Smooth muscle cell (in vitro differentiated cells): Measurements from ENCODE around the gene PDCD5. TPM values are rescaled to one million over a fixed set of nuclear protein-coding genes. Genes with fewer than 3 reads are reported as not detected.

Source experiments
- DNase-seq: peaks from one replicate; lab custom pipeline; 2025; ENCODE audit not compliant: unreplicated experiment; lab: John Stamatoyannopoulos, UW
- H2AFZ ChIP-seq: fragments of 200-600 bp; sonication (generic); 2 replicates; pipeline ENCODE4 v1.6.0; 2016; ENCODE audit warnings: antibody characterized with exemption, low read depth, mild to moderate bottlenecking
- H3F3A ChIP-seq: fragments of 200-600 bp; sonication (generic); 2 replicates; pipeline ENCODE4 v1.6.0; 2017; ENCODE audit warnings: antibody characterized with exemption, low read depth
- H3K27ac ChIP-seq: fragments of 200-600 bp; sonication (generic); 2 replicates; pipeline ENCODE4 v1.5.1; 2016; ENCODE audit warnings: low read depth, mild to moderate bottlenecking
- H3K27me3 ChIP-seq: fragments of 200-600 bp; sonication (generic); 2 replicates; pipeline ENCODE4 v1.6.1; 2016; ENCODE audit warnings: low read depth, mild to moderate bottlenecking
- H3K36me3 ChIP-seq: fragments of 200-600 bp; sonication (generic); 2 replicates; pipeline ENCODE4 v1.5.1; 2016; ENCODE audit warnings: low read depth
- H3K4me1 ChIP-seq: fragments of 200-600 bp; sonication (generic); 2 replicates; pipeline ENCODE4 v1.5.1; 2016; ENCODE audit warnings: low read depth
- H3K4me2 ChIP-seq: fragments of 200-600 bp; sonication (generic); 2 replicates; pipeline ENCODE4 v1.6.0; 2016; ENCODE audit warnings: mild to moderate bottlenecking
- H3K4me3 ChIP-seq: fragments of 200-600 bp; sonication (generic); 2 replicates; pipeline ENCODE4 v1.5.1; 2016; ENCODE audit warnings: mild to moderate bottlenecking
- H3K79me2 ChIP-seq: fragments of 200-600 bp; sonication (generic); 2 replicates; pipeline ENCODE4 v1.6.0; 2016; ENCODE audit warnings: low read depth, mild to moderate bottlenecking
- H3K9ac ChIP-seq: fragments of 200-600 bp; sonication (generic); 2 replicates; pipeline ENCODE4 v1.6.0; 2016; ENCODE audit warnings: low read depth
- H3K9me3 ChIP-seq: fragments of 200-600 bp; sonication (generic); replicated peaks from 2 replicates; pipeline ENCODE4 v1.5.1; 2016; ENCODE audit warnings: low read depth
- H4K20me1 ChIP-seq: fragments of 200-600 bp; sonication (generic); 2 replicates; pipeline ENCODE4 v1.6.0; 2016; ENCODE audit warnings: low read depth
- WGBS: methylation state at CpG from one replicate; pipeline ENCODE4 v1.1.7; 2016; ENCODE audit warnings: low lambda C conversion rate; 5-methylcytosine and 5-hydroxymethylcytosine counted together
- polyA plus RNA-seq: library from polyadenylated mRNA; unstranded; fragments of >200 nt; fragmentation: Nextera tagmentation; extraction: Ambion mirVana; gene quantifications from 2 replicates; pipeline ENCODE4 v1.2.1, GENCODE V29; 2016
- total RNA-seq: library from RNA; depleted of rRNA; stranded (reverse); fragments of >200 nt; gene quantifications from 2 replicates; pipeline ENCODE4 v1.2.3, GENCODE V29; 2014
- TF ChIP-seq, protein P1 (sequence below): fragments of 200-600 bp; sonication (generic); IDR thresholded peaks from 2 replicates; pipeline ENCODE4 v1.5.1; 2017; ENCODE audit warnings: borderline replicate concordance, mild to moderate bottlenecking, antibody characterized with exemption; ENCODE audit not compliant: insufficient read depth, poor library complexity, severe bottlenecking

PDCD5 gene
- total and polyA plus RNA-seq, 2 experiments from 2014 or later = 131 to 220 TPM

GRCh38 chr19:32615569-32615968 is 34.6 kb downstream of the PDCD5 start:
- no peak overlapping the region for H3K27ac ChIP-seq
- no peak for DNase-seq
- no peak overlapping the region for H3K4me2 ChIP-seq
- WGBS = 90% methylated on average over 11 of the region's 11 CpGs
- TF ChIP-seq, protein P1, sequence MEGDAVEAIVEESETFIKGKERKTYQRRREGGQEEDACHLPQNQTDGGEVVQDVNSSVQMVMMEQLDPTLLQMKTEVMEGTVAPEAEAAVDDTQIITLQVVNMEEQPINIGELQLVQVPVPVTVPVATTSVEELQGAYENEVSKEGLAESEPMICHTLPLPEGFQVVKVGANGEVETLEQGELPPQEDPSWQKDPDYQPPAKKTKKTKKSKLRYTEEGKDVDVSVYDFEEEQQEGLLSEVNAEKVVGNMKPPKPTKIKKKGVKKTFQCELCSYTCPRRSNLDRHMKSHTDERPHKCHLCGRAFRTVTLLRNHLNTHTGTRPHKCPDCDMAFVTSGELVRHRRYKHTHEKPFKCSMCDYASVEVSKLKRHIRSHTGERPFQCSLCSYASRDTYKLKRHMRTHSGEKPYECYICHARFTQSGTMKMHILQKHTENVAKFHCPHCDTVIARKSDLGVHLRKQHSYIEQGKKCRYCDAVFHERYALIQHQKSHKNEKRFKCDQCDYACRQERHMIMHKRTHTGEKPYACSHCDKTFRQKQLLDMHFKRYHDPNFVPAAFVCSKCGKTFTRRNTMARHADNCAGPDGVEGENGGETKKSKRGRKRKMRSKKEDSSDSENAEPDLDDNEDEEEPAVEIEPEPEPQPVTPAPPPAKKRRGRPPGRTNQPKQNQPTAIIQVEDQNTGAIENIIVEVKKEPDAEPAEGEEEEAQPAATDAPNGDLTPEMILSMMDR = no peak
- H3K36me3 ChIP-seq = no peaks in the 10 kb centered on the region
- H2AFZ ChIP-seq = no peak overlapping the region
- no peaks in the 10 kb centered on the region for H3K27me3 ChIP-seq
- no peaks in the 10 kb centered on the region for H3K79me2 ChIP-seq
- no peak overlapping the region for H3K9ac ChIP-seq
- no peaks in the 10 kb centered on the region for H3K4me1 ChIP-seq
- no peaks in the 10 kb centered on the region for H3K9me3 ChIP-seq
- no peaks in the 10 kb centered on the region for H3F3A ChIP-seq
- no peaks in the 10 kb centered on the region for H4K20me1 ChIP-seq
- H3K4me3 ChIP-seq = no peak overlapping the region

GRCh38 chr19:32619051-32619685 is 38.2 kb downstream of the PDCD5 start:
- H2AFZ ChIP-seq = no peak overlapping the region
- no peak for DNase-seq
- H4K20me1 ChIP-seq = no peaks in the 10 kb centered on the region
- H3K27ac ChIP-seq = no peak overlapping the region
- H3K4me3 ChIP-seq = no peak overlapping the region
- H3K36me3 ChIP-seq = no peaks in the 10 kb centered on the region
- no peaks in the 10 kb centered on the region for H3K9me3 ChIP-seq
- H3K4me2 ChIP-seq = no peak overlapping the region
- no peaks in the 10 kb centered on the region for H3F3A ChIP-seq
- no peak overlapping the region for H3K9ac ChIP-seq
- no peaks in the 10 kb centered on the region for H3K79me2 ChIP-seq
- H3K4me1 ChIP-seq = no peaks in the 10 kb centered on the region
- TF ChIP-seq, protein P1 = no peak
- no peaks in the 10 kb centered on the region for H3K27me3 ChIP-seq
- 96% methylated on average over 22 of the region's 23 CpGs for WGBS

- Histone ChIP-seq H3K9ac (no peak overlapping the region), H3F3A (no peaks in the 10 kb centered on the region), H3K36me3 (no peaks in the 10 kb centered on the region), H3K4me2 (no peak overlapping the region), H3K27ac (no peak overlapping the region), H3K79me2 (no peaks in the 10 kb centered on the region), H2AFZ (no peak overlapping the region), H3K4me3 (no peak overlapping the region), H3K4me1 (no peaks in the 10 kb centered on the region), H3K9me3 (no peaks in the 10 kb centered on the region), H3K27me3 (no peaks in the 10 kb centered on the region), H4K20me1 (no peaks in the 10 kb centered on the region)
- no peak for DNase-seq
- WGBS = 89% methylated on average over 12 of the region's 12 CpGs
- TF ChIP-seq, protein P1 = no peak
Observed at GRCh38 chr19:32622002-32622401, 41.0 kb downstream of the PDCD5 start.

DNA sequence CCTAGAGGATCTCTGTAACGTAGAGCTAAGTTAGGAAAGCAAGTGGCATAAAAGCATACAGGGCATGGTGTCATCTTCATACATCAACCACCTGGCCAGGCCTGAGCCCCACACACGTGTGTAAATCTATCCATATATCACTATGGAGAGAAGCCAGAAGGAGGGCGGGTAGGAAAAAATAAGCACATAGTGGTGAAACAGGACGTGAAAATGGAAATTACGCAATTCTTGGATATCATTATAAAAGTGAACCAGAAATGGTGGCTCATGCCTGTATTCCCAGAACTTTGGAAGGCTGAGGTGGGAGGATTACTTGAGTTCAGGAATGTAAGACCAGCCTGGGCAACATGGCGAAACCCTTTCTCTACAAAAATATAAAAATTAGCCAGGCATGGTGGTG is 43.4 kb downstream of the PDCD5 start:
- Histone ChIP-seq H3K9me3 (no peaks in the 10 kb centered on the region), H2AFZ (no peak overlapping the region), H3F3A (no peaks in the 10 kb centered on the region), H3K9ac (no peak overlapping the region), H3K79me2 (no peaks in the 10 kb centered on the region), H3K4me2 (no peak overlapping the region), H3K27me3 (no peaks in the 10 kb centered on the region), H4K20me1 (no peaks in the 10 kb centered on the region), H3K27ac (no peak overlapping the region), H3K4me1 (no peaks in the 10 kb centered on the region), H3K36me3 (no peaks in the 10 kb centered on the region), H3K4me3 (no peak overlapping the region)
- DNase-seq = no peak
- over 99% methylated on average over 6 of the region's 6 CpGs for WGBS
- TF ChIP-seq, protein P1 = no peak
